M059J (cell line): ENCODE measurements around the gene DHRS7. TPM values are rescaled to one million over a fixed set of nuclear protein-coding genes. Genes with fewer than 3 reads are reported as not detected.
A peak's percentile ranks its signal among the peaks of the same experiment; 100 is the strongest.
"Not testable (repeated sequence)": the region's sequence is repeated elsewhere in the genome, so short reads cannot be mapped to it uniquely, and the experiment has no call there.

Experiments used
- DNase-seq: peaks from one replicate; pipeline ENCODE4 v3.0.0-alpha.2; 2012; ENCODE audit warnings: low read depth
- total RNA-seq: library from RNA; depleted of rRNA; stranded (reverse); fragments of >200 nt; shearing (Covaris generic); gene quantifications from 2 replicates; pipeline ENCODE4 v1.2.3, GENCODE V29; 2014; rRNA removed

The DHRS7 gene
- total RNA-seq, 1 experiment from 2014 or later = 58.6 TPM

DNA sequence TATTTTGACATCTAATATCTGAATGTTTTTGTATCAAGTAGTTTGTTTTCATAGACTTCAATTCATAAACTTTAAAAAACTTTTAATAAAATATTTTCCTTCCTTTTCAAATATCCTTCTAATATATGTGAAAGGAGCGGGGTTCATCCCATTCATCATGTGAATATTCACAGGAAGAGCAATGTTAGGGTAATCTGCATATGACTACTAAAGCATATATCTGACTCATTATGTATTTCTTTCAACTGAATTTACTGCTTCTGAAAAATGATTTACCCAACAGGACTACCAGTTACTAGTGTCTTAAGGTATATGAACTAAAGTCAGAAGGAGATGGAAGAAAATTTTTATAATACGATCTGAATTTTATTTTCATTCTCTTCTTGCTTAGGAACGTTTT lies 30.5 kb downstream of the DHRS7 start:
- no peak for DNase-seq

DNA sequence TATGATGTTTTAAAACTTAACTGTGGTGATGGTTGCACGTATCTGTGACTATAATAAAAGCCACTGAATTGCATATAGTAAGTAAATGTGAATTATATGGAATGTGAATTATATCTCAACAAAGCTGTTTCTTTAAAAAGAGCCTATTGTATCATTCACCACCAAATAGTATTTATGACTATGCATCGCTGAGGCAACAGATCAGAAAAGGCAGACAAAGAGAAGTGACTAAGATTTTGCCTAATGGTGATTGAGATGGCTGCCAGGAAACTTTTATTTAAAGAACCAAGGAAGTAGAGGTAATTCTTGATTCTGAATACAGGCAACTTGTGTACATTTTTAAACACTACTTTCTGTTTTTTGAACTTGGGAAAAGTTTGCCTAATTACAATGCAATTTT lies 31.7 kb downstream of the DHRS7 start:
- DNase-seq = peak; percentile 2

DNA sequence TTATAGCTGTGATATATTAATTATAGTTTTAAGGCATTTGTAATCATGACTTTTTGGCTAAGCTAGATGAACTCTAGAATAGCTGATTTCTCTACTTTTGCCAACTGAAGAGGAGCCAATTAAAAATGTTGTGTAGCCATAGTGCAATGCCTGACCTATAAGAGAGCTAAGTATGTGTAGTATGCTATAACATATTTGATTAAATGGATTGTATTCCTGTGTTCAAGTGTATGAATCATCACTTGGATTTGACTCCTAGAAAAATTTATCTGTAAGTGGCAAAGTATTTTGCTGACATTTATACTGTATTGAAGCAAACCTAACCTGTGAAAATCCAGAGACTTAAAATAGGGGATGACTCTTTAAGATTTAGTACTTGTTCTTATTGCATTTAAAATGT lies 39.3 kb downstream of the DHRS7 start:
- no peak for DNase-seq

- no peak for DNase-seq
Observed at GRCh38 chr14:60116181-60116580, 49.0 kb downstream of the DHRS7 start.

DNA sequence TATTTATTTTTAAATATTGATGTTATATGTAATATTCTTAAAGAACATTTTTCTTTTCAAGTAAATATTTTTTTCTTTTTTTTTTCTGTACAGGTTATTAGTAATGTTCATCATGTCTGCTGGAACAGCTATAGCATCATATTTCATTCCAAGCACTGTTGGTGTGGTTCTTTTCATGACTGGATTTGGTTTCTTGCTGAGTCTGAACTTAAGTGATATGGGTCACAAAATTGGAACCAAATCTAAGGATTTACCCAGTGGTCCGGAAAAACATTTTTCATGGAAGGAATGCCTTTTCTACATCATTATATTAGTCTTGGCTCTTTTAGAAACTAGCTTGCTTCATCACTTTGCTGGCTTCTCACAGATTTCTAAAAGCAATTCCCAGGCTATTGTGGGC lies 50.3 kb downstream of the DHRS7 start:
- DNase-seq = no peak

- no peak for DNase-seq
Observed at GRCh38 chr14:60111732-60112131, 53.5 kb downstream of the DHRS7 start.

- DNase-seq = no peak
Observed at GRCh38 chr14:60107477-60107876, 57.7 kb downstream of the DHRS7 start.

DNA sequence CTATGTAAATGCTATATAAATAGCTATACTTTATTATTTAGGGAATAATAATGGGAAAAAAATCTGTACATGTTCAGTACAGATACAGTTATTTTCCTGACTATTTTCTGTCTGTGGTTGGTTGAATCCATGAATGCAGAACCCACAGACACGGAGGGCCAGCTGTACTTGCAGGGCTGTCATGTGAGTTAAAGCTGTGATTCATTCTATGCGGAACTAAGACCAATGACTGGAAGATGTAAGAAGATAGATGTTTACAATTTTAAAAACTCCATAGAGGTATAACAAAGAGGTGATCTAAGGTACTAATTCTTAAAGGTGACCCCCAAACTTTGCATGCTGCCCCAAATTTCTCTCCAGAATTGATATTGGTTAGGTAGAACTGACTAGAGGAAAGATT lies 58.9 kb downstream of the DHRS7 start:
- peak; percentile 7 for DNase-seq

GRCh38 chr14:60102389-60102788 lies 62.8 kb downstream of the DHRS7 start:
- peak; percentile 57 for DNase-seq

GRCh38 chr14:60101786-60102185 lies 63.4 kb downstream of the DHRS7 start:
- peak; percentile 12 for DNase-seq

DNA sequence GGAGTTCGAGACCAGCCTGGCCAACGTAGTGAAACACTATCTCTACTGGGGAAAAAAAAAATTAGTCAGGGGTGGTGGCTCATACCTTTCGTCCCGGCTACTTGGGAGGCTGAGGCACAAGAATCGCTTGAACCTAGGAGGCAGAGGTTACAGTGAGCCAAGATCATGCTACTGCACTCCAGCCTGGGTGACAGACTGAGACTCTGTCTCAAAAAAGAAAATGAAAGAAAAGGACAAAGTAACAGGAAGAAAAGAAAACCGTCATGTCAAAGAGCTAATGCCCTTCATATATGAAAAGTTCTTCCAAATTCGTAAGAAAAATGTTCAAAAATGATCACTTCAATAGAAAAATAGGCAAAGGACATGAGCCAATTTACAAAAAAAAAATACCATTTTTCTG lies 65.3 kb downstream of the DHRS7 start:
- DNase-seq = not testable (repeated sequence)

DNA sequence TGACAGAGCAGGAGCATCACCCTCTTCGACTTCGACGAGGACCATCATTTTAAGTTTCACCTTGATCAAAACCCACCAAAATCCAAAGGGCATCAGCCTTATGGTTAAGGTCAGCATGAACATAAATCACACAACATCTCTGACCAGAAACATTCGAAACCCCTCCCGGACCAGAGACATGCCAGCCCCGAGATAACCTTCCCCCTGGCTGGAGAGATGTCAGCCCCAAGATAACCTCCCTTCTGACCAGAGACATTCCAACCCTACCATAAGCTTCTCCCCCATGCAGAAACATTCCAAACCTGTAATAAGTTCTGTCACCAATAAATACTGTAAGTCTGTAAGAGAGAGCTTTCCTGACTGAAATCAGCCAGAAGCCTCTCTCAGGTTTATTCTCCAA lies 67.2 kb downstream of the DHRS7 start:
- no peak for DNase-seq

DNA sequence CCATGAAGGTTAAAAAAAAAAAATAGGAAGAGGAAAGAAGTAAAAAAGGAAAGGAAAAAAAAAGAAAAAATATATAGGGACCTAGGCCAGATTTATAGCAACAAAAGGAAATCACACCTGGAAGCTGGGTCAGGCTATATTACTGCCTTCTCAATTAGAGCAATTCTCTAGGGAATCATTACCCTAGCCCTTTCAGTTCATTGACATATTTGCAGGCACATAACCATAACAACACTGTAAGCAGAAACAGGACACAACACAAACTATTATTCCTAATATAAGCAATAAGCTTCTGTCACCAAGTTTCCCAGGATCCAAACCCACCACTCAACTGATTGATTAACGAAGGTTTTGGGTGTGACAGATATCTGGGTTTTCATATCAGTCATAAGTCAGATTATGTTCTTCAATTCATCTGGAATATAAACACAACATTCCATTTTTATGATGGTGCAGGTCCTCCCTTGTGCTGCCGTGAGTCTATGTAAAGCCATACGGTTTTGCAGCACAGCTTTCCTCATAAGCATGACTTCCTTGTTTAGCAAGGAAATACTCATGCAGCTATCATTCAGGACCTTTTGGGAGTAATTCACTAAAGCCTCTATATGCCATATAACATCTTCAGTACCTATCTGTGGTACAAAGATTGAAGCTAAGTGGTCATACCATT lies 69.3 kb downstream of the DHRS7 start:
- DNase-seq = peak; percentile 50

- DNase-seq = no peak
Observed at GRCh38 chr14:60095231-60095630, 70.0 kb downstream of the DHRS7 start.

GRCh38 chr14:60094306-60094897 lies 70.8 kb downstream of the DHRS7 start:
- peak; percentile 90 for DNase-seq

Other genes starting within 250 kb of the DHRS7 start
- gene LRRC9, start 245.3 kb downstream of the DHRS7 start, total RNA-seq = not detected in 2 replicates
- 32.3 and 85.1 TPM in 2 replicates for gene PCNX4, start 73.5 kb downstream of the DHRS7 start, total RNA-seq
- 20.0 and 23.4 TPM in 2 replicates for gene PPM1A, start 83.8 kb upstream of the DHRS7 start, total RNA-seq